ENCODE measurements around the gene WDPCP.

DNA sequence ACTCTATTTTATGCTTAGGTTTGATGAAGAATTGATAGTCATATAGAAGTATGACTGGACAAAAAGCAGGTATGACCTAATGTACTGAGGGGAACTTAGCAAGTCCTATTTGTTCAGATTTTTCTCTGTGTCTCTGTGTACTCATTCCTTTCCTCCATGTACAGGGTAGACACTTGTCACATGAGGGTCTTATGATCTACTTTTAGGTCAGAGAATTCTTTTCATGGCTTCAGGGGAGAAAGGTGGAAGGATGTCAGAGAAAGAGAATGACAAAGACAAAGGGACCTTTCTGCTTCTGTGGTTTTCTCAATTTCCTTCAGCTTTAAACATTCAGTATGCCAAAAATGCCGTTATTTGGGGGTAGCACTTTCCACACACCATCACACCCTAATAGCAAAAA, 181.6 kb downstream of the WDPCP start:
- TF ChIP-seq, protein P1, sequence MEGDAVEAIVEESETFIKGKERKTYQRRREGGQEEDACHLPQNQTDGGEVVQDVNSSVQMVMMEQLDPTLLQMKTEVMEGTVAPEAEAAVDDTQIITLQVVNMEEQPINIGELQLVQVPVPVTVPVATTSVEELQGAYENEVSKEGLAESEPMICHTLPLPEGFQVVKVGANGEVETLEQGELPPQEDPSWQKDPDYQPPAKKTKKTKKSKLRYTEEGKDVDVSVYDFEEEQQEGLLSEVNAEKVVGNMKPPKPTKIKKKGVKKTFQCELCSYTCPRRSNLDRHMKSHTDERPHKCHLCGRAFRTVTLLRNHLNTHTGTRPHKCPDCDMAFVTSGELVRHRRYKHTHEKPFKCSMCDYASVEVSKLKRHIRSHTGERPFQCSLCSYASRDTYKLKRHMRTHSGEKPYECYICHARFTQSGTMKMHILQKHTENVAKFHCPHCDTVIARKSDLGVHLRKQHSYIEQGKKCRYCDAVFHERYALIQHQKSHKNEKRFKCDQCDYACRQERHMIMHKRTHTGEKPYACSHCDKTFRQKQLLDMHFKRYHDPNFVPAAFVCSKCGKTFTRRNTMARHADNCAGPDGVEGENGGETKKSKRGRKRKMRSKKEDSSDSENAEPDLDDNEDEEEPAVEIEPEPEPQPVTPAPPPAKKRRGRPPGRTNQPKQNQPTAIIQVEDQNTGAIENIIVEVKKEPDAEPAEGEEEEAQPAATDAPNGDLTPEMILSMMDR (IDR thresholded peaks at IDR 0.05), result no peak
- TF ChIP-seq, protein P2, sequence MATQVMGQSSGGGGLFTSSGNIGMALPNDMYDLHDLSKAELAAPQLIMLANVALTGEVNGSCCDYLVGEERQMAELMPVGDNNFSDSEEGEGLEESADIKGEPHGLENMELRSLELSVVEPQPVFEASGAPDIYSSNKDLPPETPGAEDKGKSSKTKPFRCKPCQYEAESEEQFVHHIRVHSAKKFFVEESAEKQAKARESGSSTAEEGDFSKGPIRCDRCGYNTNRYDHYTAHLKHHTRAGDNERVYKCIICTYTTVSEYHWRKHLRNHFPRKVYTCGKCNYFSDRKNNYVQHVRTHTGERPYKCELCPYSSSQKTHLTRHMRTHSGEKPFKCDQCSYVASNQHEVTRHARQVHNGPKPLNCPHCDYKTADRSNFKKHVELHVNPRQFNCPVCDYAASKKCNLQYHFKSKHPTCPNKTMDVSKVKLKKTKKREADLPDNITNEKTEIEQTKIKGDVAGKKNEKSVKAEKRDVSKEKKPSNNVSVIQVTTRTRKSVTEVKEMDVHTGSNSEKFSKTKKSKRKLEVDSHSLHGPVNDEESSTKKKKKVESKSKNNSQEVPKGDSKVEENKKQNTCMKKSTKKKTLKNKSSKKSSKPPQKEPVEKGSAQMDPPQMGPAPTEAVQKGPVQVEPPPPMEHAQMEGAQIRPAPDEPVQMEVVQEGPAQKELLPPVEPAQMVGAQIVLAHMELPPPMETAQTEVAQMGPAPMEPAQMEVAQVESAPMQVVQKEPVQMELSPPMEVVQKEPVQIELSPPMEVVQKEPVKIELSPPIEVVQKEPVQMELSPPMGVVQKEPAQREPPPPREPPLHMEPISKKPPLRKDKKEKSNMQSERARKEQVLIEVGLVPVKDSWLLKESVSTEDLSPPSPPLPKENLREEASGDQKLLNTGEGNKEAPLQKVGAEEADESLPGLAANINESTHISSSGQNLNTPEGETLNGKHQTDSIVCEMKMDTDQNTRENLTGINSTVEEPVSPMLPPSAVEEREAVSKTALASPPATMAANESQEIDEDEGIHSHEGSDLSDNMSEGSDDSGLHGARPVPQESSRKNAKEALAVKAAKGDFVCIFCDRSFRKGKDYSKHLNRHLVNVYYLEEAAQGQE (IDR thresholded peaks at IDR 0.05; ENCODE audit: insufficient read depth in 1 of 2, low read depth in 2 of 2, low read length in 1 of 2), result no peak
- TF ChIP-seq POLR2AphosphoS5 (IDR thresholded peaks at IDR 0.05; ENCODE audit: low read depth, low read length), result no peak
